HG03135 (cell line): ENCODE measurements around the gene INSYN1.
"Not testable (repeated sequence)": the region's sequence is repeated elsewhere in the genome, so short reads cannot be mapped to it uniquely, and the experiment has no call there.

ENCODE experiments used
- ATAC-seq: cut with Tn5 transposase; IDR thresholded peaks from one replicate; pipeline ENCODE4 v1.9.1; 2021; ENCODE audit warnings: mild to moderate bottlenecking, moderate library complexity; ENCODE audit not compliant: unreplicated experiment

INSYN1 gene

GRCh38 chr15:73750438-73750837 is 2.7 kb downstream of the INSYN1 start:
- ATAC-seq, result no peak

GRCh38 chr15:73749971-73750370 is 3.2 kb downstream of the INSYN1 start:
- no peak for ATAC-seq

- no peak for ATAC-seq
Observed at GRCh38 chr15:73749533-73749932, 3.6 kb downstream of the INSYN1 start.

DNA sequence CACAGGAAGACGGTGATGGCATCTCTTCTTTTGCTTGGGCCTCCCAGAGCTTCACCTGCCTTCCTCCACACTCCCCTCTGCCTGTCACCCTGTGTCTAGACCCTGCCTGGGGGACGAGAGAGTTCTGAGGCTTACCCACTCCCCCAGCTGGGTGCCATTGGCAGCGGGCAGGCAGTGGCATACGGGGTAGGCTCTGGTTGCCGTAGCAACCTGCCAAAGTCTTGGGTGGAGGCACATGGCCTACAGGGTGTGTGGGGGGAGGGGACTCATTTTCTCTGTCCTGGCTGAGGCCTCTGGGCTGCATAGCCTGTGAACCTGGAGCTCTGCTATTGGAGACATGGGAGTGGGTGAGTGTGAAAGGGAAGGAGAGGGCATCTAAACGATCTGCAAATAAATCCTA is 4.4 kb downstream of the INSYN1 start:
- no peak for ATAC-seq

- ATAC-seq, result no peak
Observed at GRCh38 chr15:73747847-73748590, 5.1 kb downstream of the INSYN1 start.

- ATAC-seq, result no peak
Observed at GRCh38 chr15:73746883-73747282, 6.3 kb downstream of the INSYN1 start.

- ATAC-seq, result no peak
Observed at GRCh38 chr15:73746261-73746660, 6.9 kb downstream of the INSYN1 start.

- no peak for ATAC-seq
Observed at GRCh38 chr15:73745073-73745472, 8.1 kb downstream of the INSYN1 start.

DNA sequence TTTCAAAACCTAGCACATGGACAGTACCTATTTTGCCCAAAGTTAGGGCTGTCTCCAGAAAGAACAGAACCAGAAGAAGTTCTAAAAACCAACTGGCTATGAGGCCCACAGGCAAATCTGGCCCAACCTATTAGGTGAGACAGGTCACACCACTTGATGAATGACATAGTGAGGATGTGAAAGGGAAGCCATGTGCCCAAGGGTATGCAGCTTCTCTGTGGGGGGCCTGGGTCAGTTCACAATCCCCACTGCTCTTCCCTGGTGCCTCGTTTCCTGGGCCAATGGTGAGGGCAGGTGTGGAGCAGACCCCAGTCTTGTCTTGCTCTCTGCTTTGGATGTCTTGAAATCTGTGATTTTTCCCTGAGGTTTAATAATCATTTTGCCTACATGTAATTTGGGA is 8.9 kb downstream of the INSYN1 start:
- ATAC-seq, result no peak

DNA sequence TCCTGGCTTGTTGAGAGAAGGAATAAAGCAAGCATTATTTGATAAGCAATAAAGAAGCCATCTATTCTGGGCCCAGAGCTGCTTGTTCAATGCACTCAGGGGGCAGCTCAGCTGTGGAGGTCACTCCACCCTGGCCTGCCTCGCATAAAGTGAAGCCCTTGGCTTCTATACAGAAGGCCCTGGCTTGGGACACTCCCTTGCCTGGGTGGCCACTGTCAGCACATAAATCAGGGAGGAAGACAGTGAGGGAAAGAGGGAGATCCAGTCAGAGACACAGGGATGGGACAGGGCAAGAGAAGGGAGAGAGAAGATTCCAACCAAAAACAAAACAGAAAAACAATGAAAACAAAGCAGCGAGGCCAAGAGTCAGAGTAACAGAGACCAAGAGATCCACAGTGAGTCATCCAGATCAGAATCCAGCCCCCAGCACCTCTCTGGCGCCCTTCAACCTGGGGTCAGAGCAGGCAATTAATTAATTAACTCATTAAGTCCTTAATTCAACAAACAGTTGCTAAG is 11.8 kb downstream of the INSYN1 start:
- no peak for ATAC-seq

DNA sequence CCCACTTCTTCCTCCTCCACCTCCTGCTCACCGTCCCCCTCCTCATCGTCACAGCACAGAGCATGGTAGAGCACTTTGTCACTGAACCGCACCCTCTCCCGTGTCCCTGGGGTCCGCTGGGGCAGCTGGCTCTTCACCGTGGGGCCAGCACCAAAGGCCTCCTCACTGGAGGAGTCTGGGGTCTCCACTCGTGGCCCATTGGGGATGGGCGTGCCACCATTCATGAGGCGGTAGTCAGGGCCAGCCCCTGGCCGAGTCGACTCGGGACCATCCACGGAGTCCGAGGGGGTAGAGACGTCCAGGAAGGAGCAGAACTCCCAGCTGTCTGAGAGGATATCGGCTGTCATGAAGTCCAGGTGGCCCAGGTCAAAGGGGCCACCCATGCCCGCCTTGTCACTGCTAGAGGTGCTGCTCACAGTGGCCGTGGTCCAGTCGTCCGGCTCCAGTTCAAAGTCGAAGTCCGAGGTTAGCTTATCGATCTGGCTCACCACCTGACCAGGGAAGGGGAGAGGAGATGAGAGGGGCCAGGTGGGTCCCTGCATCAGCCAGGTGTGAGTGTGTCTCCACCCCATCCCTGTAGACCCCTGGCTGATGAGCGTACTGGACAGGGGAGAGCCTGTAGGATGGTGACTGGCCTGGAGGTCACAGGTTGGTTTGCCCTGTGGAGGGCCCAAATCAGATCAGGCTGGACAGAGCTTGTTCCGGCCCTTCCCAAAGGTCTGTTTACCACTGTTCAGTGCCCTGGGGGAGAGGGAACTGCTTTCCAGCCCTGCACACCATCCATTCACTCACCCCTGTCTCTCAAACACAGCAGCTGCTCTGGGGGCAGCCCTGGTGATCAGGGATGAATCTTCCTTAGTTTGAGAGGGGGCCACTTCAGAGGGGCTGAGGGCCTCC is 12.8 kb downstream of the INSYN1 start:
- no peak for ATAC-seq

- ATAC-seq, result no peak
Observed at GRCh38 chr15:73737535-73737934, 15.6 kb downstream of the INSYN1 start.

GRCh38 chr15:73732930-73733329 is 20.2 kb downstream of the INSYN1 start:
- ATAC-seq, result no peak

DNA sequence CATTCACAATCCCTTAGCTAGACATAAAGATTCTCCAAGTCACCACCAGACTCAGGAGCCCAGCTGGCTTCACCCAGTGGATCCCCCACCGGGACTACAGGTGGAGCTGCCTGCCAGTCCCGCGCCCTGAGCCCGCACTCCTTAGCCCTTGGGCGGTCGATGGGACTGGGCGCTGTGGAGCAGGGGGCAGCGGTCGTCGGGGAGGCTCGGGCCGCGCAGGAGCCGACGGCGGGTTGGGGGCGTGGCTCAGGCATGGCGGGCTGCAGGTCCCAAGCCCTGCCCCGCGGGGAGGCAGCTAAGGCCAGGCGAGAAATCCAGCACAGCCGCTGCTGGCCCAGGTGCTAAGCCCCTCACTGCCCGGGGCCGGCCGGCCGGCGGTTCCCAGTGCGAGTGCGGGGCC is 21.1 kb downstream of the INSYN1 start:
- not testable (repeated sequence) for ATAC-seq

- no peak for ATAC-seq
Observed at GRCh38 chr15:73727330-73727976, 25.7 kb downstream of the INSYN1 start.

GRCh38 chr15:73724212-73724611 is 28.9 kb downstream of the INSYN1 start:
- ATAC-seq, result no peak

- no peak for ATAC-seq
Observed at GRCh38 chr15:73723191-73723590, 30.0 kb downstream of the INSYN1 start.

- ATAC-seq, result no peak
Observed at GRCh38 chr15:73722425-73722824, 30.7 kb downstream of the INSYN1 start.

- ATAC-seq, result no peak
Observed at GRCh38 chr15:73718694-73719093, 34.5 kb downstream of the INSYN1 start.

- ATAC-seq, result no peak
Observed at GRCh38 chr15:73717802-73718201, 35.3 kb downstream of the INSYN1 start.

GRCh38 chr15:73717206-73717605 is 35.9 kb downstream of the INSYN1 start:
- no peak for ATAC-seq
